Nephron progenitor cell (in vitro differentiated cells): ENCODE results near the gene CAMK2N2.
A peak's percentile ranks its signal among the peaks of the same experiment; 100 is the strongest.

ENCODE experiments used
- DNase-seq: peaks from one replicate; pipeline ENCODE4 v3.0.0; 2021
- H3K27ac Mint-ChIP-seq: 2 replicates; pipeline ENCODE4 v1.8.0; 2021; ENCODE audit warnings: mild to moderate bottlenecking, moderate library complexity, mixed read lengths
- H3K27me3 Mint-ChIP-seq: 2 replicates; pipeline ENCODE4 v1.8.0; 2021; ENCODE audit warnings: mild to moderate bottlenecking, low read depth, mixed read lengths; ENCODE audit not compliant: poor library complexity
- H3K36me3 Mint-ChIP-seq: 2 replicates; pipeline ENCODE4 v1.8.0; 2021; ENCODE audit warnings: low read depth, mixed read lengths
- H3K4me1 Mint-ChIP-seq: 2 replicates; pipeline ENCODE4 v1.8.0; 2021; ENCODE audit warnings: mixed read lengths
- H3K4me3 Mint-ChIP-seq: 2 replicates; pipeline ENCODE4 v1.8.0; 2021; ENCODE audit warnings: mild to moderate bottlenecking, moderate library complexity, mixed read lengths
- H3K9me3 Mint-ChIP-seq: 2 replicates; pipeline ENCODE4 v1.8.0; 2021; ENCODE audit warnings: mild to moderate bottlenecking, moderate library complexity, mixed read lengths
- TF ChIP-seq, protein P1 (sequence below): fragments of 200-600 bp; sonication (generic); IDR thresholded peaks from 2 replicates; pipeline ENCODE4 v1.5.0; 2021; ENCODE audit warnings: antibody characterized with exemption

The CAMK2N2 gene

DNA sequence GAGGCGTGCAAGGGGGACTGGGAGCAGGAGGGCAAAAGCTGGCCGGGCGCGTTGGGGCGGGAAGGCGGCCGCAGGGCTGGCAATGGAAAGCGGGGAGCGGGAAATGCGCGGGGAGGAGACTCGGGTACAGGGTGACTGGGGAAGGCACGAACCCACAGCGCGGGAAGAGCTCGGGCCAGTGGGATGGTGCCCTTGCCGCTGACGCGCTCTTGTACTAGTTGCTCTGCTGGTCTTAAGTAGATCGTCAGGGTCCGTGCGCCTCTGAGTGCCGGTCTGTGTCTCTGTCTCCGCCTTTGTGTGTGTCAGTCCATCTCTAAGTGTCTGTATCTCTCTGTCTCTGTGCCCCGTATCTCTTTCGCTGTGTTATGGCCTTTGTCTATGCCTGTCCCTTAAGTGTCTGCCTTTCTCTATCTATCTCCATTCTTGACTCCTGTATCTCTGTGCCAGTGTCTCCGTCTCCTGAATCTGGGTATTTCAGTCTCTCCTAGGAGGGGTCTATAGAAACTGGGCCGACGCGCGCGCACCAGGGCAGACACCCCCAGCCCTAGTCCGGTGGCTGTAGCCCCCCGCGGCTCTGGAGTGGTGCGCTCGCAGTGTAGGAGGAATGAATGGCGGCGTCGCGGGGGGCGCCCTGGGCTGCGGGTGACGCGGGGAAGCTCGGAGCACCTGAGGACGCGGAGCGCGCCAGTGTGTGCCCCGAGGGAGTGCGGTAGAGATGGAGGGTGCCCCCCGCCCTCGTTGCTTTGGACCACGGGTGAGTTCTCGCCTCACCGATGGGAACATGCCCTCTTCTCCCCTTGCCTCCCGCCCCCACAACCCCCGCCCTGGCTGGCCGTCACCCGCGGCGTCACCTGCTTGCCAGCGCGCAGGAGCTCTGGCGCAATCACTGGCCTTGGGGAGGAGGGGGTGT lies 756 bp upstream of the CAMK2N2 start:
- Mint-ChIP-seq H3K4me1 (peaks cover 16% of the 10 kb centered on the region), H3K36me3 (peaks cover 8% of the 10 kb centered on the region), H3K27me3 (peaks cover 90% of the 10 kb centered on the region), H3K4me3 (peak overlapping the region; percentile 84), H3K9me3 (peaks cover 14% of the 10 kb centered on the region), H3K27ac (no peak overlapping the region)
- TF ChIP-seq, protein P1, sequence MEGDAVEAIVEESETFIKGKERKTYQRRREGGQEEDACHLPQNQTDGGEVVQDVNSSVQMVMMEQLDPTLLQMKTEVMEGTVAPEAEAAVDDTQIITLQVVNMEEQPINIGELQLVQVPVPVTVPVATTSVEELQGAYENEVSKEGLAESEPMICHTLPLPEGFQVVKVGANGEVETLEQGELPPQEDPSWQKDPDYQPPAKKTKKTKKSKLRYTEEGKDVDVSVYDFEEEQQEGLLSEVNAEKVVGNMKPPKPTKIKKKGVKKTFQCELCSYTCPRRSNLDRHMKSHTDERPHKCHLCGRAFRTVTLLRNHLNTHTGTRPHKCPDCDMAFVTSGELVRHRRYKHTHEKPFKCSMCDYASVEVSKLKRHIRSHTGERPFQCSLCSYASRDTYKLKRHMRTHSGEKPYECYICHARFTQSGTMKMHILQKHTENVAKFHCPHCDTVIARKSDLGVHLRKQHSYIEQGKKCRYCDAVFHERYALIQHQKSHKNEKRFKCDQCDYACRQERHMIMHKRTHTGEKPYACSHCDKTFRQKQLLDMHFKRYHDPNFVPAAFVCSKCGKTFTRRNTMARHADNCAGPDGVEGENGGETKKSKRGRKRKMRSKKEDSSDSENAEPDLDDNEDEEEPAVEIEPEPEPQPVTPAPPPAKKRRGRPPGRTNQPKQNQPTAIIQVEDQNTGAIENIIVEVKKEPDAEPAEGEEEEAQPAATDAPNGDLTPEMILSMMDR: no peak
- DNase-seq: peak; percentile 33

DNA sequence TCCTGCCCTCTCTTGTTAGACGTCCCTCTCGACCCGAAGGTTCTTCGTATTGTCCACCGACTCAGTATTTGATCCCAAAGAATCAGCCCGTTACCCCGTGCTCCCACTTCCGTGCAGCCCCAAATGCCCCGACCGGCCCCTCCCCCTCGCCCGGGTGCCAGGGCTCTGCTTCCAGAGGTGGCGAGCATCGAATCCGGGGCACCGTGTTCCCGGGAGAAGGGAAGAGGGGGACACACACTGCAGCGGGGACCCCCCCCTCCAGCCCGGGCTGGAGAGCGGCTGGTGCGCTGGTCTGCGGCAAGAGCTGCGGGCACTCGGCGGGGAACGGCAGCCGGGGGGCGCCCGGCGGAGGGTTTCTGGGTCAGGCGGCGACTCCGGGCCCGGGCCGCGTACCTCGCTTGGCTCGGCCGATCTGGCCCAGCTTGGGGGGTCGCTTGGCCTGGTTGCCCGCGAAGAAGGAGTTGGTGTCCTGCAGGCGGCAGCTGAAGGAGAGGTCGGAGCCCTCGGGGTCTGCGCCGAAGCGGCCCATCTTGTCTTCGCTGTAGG lies 556 bp downstream of the CAMK2N2 start:
- H3K9me3 Mint-ChIP-seq: peaks cover 7% of the 10 kb centered on the region
- H3K27ac Mint-ChIP-seq: no peak overlapping the region
- TF ChIP-seq, protein P1: no peak
- peak overlapping the region; percentile 78 for H3K4me3 Mint-ChIP-seq
- peaks cover 16% of the 10 kb centered on the region for H3K4me1 Mint-ChIP-seq
- peaks cover 87% of the 10 kb centered on the region for H3K27me3 Mint-ChIP-seq
- DNase-seq: no peak
- peaks cover 8% of the 10 kb centered on the region for H3K36me3 Mint-ChIP-seq

DNA sequence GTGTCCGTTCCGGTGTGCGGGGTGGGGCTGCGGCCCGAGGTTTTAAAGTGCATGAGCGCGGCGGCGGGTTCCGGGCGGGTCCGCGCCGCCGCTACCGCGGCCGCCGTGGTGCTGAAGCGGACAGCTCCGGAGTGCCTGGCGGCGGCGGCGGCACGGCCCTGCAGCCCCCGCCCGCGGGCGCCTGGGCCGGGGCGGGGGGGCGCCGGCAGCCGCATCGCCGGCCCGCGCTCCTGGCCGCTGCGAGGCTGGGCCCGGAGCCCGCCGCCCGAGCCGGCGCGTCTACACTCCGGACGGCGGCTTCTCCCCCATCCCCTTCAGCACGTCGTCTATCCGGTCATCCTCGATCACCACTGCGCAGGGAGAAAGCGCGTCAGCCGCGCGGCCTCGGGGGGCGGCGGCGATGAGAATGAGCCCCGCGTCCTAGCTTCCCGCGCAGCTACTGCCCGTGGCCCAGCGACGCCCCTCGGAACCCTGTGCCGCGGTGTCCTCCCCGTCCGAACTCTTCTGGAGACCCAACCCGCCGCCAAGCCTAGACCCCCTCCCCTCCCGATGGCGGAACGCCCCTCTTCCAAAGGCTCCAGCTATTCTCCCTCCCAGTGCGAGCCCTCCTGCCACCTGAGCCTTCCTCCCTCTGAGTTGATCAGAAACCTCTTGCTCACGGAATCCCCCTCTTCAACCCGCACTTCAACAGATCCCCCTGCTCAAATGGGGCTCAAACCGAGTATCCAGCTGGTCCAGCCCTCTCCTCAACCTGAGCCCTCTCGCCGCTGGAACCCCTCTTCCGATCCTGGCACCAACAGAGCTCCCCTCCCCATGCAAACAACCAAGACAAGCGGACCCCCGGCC lies 1.3 kb downstream of the CAMK2N2 start:
- Mint-ChIP-seq H3K27ac (no peak overlapping the region), H3K9me3 (peaks cover 7% of the 10 kb centered on the region), H3K27me3 (peaks cover 85% of the 10 kb centered on the region), H3K4me1 (peaks cover 16% of the 10 kb centered on the region), H3K36me3 (peaks cover 8% of the 10 kb centered on the region), H3K4me3 (peak overlapping the region; percentile 78)
- peak; percentile 82 for DNase-seq
- TF ChIP-seq, protein P1: no peak

DNA sequence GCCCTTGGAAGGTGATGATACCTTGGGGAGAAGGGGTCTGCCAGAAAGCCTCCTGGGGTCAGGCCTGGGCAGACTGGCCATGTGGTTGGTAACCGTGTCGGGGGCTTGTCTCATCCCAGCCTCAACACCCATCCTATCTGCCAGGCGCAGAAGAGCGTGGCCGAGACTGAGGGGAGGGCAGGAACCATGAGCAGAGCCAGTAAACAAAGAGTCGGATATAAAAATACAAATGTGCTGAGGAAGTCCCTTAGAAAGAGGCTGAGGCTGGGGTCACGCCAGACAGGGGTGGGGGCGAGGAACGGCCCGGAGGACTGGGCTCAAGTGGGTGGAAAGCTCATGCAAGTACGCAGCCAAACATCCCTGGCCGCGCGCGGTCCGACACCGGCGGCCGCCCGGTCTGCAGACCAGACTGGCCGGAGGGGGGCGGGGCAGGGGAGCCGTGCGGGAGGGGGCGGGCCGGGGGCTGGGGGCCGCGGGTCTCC lies 1.9 kb downstream of the CAMK2N2 start:
- H3K27ac Mint-ChIP-seq: no peak overlapping the region
- peaks cover 16% of the 10 kb centered on the region for H3K4me1 Mint-ChIP-seq
- peaks cover 83% of the 10 kb centered on the region for H3K27me3 Mint-ChIP-seq
- peaks cover 8% of the 10 kb centered on the region for H3K36me3 Mint-ChIP-seq
- peaks cover 7% of the 10 kb centered on the region for H3K9me3 Mint-ChIP-seq
- TF ChIP-seq, protein P1: no peak
- DNase-seq: no peak
- peak overlapping the region; percentile 78 for H3K4me3 Mint-ChIP-seq

DNA sequence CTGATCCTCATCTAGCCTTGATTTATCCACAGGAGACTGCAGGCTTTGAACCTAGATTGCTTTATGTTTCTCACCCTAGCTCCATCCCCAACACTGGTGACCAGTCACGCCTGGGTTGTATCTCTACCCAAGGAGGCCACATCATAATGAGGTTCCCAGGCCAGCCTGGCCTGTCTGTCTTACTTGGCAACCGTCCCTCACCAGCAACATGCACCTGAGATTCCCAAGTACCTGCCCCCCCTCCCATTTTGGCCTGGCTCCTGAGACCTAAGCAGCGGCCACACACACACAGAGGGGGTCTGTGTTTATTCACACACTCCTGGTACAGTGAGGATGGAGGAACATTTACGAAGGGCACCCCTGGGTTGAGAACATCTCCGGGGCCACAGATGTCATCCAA lies 2.4 kb downstream of the CAMK2N2 start:
- Mint-ChIP-seq H3K36me3 (peaks cover 8% of the 10 kb centered on the region), H3K9me3 (peaks cover 7% of the 10 kb centered on the region), H3K4me1 (peaks cover 16% of the 10 kb centered on the region), H3K27me3 (peaks cover 82% of the 10 kb centered on the region), H3K27ac (no peak overlapping the region), H3K4me3 (peak overlapping the region; percentile 18)
- TF ChIP-seq, protein P1: no peak
- no peak for DNase-seq
